ENCODE results near the gene SYT5. TPM values are rescaled to one million over a fixed set of nuclear protein-coding genes. Genes with fewer than 3 reads are reported as not detected.

Gene SYT5
- total and polyA plus RNA-seq, 2 of the 13 experiments (the other 11 are each of a cell fraction or from before 2014, with no cell fraction given), result not detected

DNA sequence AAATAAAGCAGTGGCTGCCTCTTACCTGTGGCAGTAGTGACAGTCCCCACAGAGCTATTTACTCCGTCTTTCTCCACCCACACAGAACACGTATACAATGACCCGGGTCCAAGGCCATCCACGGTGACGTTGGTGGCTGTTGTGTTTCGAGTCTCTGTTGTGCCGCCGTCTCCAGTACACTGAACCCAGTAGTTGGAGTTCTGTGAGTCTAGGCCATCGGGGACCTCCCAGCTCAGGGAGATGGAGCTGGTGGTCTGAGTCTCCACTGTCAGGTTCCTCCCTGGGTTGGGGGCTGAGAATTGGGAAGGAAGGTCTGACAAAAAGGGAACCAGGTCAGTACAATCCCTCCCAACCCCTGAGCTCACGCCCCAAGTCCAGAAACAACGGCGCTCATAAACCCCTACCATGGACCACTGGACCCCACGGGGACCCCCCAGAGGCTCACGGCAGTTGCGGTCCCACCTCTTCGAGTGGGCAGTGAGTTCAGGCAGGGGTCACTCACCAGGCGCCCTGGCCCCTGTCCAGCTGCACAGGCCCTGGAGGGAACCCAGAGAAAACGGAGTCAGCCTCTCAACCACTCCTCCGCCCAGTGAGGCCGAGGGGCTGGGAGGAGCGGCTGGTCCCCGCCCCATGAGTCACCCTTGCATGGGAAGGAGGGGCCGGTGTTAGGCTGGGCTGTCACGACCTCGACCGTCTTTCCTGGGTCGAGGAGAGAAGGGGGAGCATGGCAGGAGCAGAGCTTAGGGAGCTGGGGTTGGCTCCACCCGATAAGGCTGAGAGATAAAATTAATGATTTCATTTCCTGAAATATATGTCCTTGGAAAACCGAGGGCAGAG is 26.8 kb upstream of the SYT5 start (continued):
- TF ChIP-seq, protein P1, sequence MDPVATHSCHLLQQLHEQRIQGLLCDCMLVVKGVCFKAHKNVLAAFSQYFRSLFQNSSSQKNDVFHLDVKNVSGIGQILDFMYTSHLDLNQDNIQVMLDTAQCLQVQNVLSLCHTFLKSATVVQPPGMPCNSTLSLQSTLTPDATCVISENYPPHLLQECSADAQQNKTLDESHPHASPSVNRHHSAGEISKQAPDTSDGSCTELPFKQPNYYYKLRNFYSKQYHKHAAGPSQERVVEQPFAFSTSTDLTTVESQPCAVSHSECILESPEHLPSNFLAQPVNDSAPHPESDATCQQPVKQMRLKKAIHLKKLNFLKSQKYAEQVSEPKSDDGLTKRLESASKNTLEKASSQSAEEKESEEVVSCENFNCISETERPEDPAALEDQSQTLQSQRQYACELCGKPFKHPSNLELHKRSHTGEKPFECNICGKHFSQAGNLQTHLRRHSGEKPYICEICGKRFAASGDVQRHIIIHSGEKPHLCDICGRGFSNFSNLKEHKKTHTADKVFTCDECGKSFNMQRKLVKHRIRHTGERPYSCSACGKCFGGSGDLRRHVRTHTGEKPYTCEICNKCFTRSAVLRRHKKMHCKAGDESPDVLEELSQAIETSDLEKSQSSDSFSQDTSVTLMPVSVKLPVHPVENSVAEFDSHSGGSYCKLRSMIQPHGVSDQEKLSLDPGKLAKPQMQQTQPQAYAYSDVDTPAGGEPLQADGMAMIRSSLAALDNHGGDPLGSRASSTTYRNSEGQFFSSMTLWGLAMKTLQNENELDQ (CRISPR knock-in tag; IDR thresholded peaks at IDR 0.05; ENCODE audit: borderline replicate concordance), result no peak
- TF ChIP-seq ATF7 (IDR thresholded peaks at IDR 0.05), result no peak
- TF ChIP-seq ATF7 (CRISPR knock-in tag; IDR thresholded peaks at IDR 0.05), result no peak; the same call in 1 of the 2 replicates
- peak; percentile 8; the same call in 1 of the 2 replicates for TF ChIP-seq KDM3A (CRISPR knock-in tag; IDR thresholded peaks at IDR 0.05; ENCODE audit: low read depth)
- TF ChIP-seq ZNF367 (CRISPR knock-in tag; IDR thresholded peaks at IDR 0.05; ENCODE audit: borderline replicate concordance), result no peak
- no peak; the same call in none of the 2 replicates for TF ChIP-seq MIER2 (CRISPR knock-in tag; IDR thresholded peaks at IDR 0.05)
- peak; percentile 78; the same call in 1 of the 2 replicates for TF ChIP-seq CCDC6 (CRISPR knock-in tag; IDR thresholded peaks at IDR 0.05)
- TF ChIP-seq ZNF781 (CRISPR knock-in tag; IDR thresholded peaks at IDR 0.05; ENCODE audit: borderline replicate concordance, not compliant biosample characterization), result no peak
- TF ChIP-seq ZNF780A (CRISPR knock-in tag; IDR thresholded peaks at IDR 0.05), result no peak
- TF ChIP-seq NR2F6 (IDR thresholded peaks at IDR 0.05), result no peak
- TF ChIP-seq NR2F6 (CRISPR knock-in tag; IDR thresholded peaks at IDR 0.05), result peak; percentile 76
- no peak; the same call in none of the 2 replicates for TF ChIP-seq SALL1 (CRISPR knock-in tag; IDR thresholded peaks at IDR 0.05)
- TF ChIP-seq, protein P2, sequence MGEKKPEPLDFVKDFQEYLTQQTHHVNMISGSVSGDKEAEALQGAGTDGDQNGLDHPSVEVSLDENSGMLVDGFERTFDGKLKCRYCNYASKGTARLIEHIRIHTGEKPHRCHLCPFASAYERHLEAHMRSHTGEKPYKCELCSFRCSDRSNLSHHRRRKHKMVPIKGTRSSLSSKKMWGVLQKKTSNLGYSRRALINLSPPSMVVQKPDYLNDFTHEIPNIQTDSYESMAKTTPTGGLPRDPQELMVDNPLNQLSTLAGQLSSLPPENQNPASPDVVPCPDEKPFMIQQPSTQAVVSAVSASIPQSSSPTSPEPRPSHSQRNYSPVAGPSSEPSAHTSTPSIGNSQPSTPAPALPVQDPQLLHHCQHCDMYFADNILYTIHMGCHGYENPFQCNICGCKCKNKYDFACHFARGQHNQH (CRISPR knock-in tag; IDR thresholded peaks at IDR 0.05), result peak; percentile 65; the same call in 1 of the 2 replicates
- TF ChIP-seq NRL (CRISPR knock-in tag; IDR thresholded peaks at IDR 0.05; ENCODE audit: borderline replicate concordance), result peak; percentile 69; the same call in 1 of the 2 replicates
- TF ChIP-seq, protein P3, sequence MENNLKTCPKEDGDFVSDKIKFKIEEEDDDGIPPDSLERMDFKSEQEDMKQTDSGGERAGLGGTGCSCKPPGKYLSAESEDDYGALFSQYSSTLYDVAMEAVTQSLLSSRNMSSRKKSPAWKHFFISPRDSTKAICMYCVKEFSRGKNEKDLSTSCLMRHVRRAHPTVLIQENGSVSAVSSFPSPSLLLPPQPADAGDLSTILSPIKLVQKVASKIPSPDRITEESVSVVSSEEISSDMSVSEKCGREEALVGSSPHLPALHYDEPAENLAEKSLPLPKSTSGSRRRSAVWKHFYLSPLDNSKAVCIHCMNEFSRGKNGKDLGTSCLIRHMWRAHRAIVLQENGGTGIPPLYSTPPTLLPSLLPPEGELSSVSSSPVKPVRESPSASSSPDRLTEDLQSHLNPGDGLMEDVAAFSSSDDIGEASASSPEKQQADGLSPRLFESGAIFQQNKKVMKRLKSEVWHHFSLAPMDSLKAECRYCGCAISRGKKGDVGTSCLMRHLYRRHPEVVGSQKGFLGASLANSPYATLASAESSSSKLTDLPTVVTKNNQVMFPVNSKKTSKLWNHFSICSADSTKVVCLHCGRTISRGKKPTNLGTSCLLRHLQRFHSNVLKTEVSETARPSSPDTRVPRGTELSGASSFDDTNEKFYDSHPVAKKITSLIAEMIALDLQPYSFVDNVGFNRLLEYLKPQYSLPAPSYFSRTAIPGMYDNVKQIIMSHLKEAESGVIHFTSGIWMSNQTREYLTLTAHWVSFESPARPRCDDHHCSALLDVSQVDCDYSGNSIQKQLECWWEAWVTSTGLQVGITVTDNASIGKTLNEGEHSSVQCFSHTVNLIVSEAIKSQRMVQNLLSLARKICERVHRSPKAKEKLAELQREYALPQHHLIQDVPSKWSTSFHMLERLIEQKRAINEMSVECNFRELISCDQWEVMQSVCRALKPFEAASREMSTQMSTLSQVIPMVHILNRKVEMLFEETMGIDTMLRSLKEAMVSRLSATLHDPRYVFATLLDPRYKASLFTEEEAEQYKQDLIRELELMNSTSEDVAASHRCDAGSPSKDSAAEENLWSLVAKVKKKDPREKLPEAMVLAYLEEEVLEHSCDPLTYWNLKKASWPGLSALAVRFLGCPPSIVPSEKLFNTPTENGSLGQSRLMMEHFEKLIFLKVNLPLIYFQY (CRISPR knock-in tag; IDR thresholded peaks at IDR 0.05; ENCODE audit: borderline replicate concordance), result peak; percentile 28; the same call in 1 of the 2 replicates
- peak; percentile 70 for TF ChIP-seq ZFY (CRISPR knock-in tag; IDR thresholded peaks at IDR 0.05)
- TF ChIP-seq ZNF431 (CRISPR knock-in tag; IDR thresholded peaks at IDR 0.05; ENCODE audit: borderline replicate concordance, low read depth), result peak; percentile 61; the same call in 1 of the 2 replicates
- TF ChIP-seq MAFF (IDR thresholded peaks at IDR 0.05; ENCODE audit: low read depth, low read length), result no peak
- peak; percentile 63 for TF ChIP-seq AGO1 (IDR thresholded peaks at IDR 0.05; ENCODE audit: low read depth, low read length, poor library complexity, severe bottlenecking)
- no peak for TF ChIP-seq MATR3 (CRISPR knock-in tag; IDR thresholded peaks at IDR 0.05)
- no peak for TF ChIP-seq MZF1 (CRISPR knock-in tag; IDR thresholded peaks at IDR 0.05; ENCODE audit: borderline replicate concordance)
- peak; percentile 4; the same call in 1 of the 2 replicates for TF ChIP-seq ZNF652 (CRISPR knock-in tag; IDR thresholded peaks at IDR 0.05; ENCODE audit: borderline replicate concordance, low read depth)
- TF ChIP-seq ZNF850 (CRISPR knock-in tag; conservative IDR thresholded peaks at IDR 0.05), result no peak
